NOMO-1 (cell line): Measurements from ENCODE around the gene CLSTN2.

ENCODE experiments used
- DNase-seq, 2 experiments: peaks; one replicate each; lab custom pipeline; 2025; ENCODE audit not compliant: unreplicated experiment in 2 of 2; lab: John Stamatoyannopoulos, UW

The CLSTN2 gene

GRCh38 chr3:140601881-140602280 lies 666.9 kb downstream of the CLSTN2 start:
- DNase-seq: no peak

GRCh38 chr3:140602781-140603180 lies 667.8 kb downstream of the CLSTN2 start:
- no peak for DNase-seq

- no peak for DNase-seq
Measured at GRCh38 chr3:140603766-140604165, 668.8 kb downstream of the CLSTN2 start.

- DNase-seq: no peak
Measured at GRCh38 chr3:140610544-140610943, 675.6 kb downstream of the CLSTN2 start.

- no peak for DNase-seq
Measured at GRCh38 chr3:140614001-140614400, 679.0 kb downstream of the CLSTN2 start.

GRCh38 chr3:140617135-140617534 lies 682.1 kb downstream of the CLSTN2 start:
- DNase-seq: no peak

GRCh38 chr3:140626856-140627255 lies 691.9 kb downstream of the CLSTN2 start:
- DNase-seq: no peak
